HEK293 (cell line): Measurements from ENCODE around the gene FADS2.

Experiments used
- CTCF ChIP-seq: fragments of 450-650 bp; formaldehyde crosslinking; IDR thresholded peaks from 2 replicates; pipeline ENCODE4 v1.5.1; 2016; ENCODE audit warnings: missing biosample characterization, missing genetic modification characterization
- IKZF3 ChIP-seq: fragments of 450-650 bp; IDR thresholded peaks from 2 replicates; pipeline ENCODE4 v1.5.0; 2018; ENCODE audit warnings: missing biosample characterization, mild to moderate bottlenecking, missing genetic modification characterization, moderate library complexity
- TCF7L2 ChIP-seq: IDR thresholded peaks from 2 replicates; pipeline ENCODE4 v1.6.1; 2011; ENCODE audit warnings: low read depth, mild to moderate bottlenecking, inconsistent platforms, low read length, moderate library complexity, borderline replicate concordance
- ZNF133 ChIP-seq: fragments of 450-650 bp; formaldehyde crosslinking; IDR thresholded peaks from 2 replicates; pipeline ENCODE4 v1.5.1; 2016; ENCODE audit warnings: missing biosample characterization, missing genetic modification characterization
- ZNF138 ChIP-seq: fragments of 450-650 bp; formaldehyde crosslinking; IDR thresholded peaks from 2 replicates; pipeline ENCODE4 v1.5.1; 2016; ENCODE audit warnings: missing biosample characterization, missing genetic modification characterization, borderline replicate concordance
- ZNF157 ChIP-seq: fragments of 450-650 bp; formaldehyde crosslinking; IDR thresholded peaks from 2 replicates; pipeline ENCODE4 v1.5.1; 2016; ENCODE audit warnings: missing biosample characterization, missing genetic modification characterization
- ZNF24 ChIP-seq: fragments of 450-650 bp; formaldehyde crosslinking; IDR thresholded peaks from 2 replicates; pipeline ENCODE4 v1.5.1; 2016; ENCODE audit warnings: missing biosample characterization, missing genetic modification characterization
- ZNF514 ChIP-seq: fragments of 450-650 bp; formaldehyde crosslinking; IDR thresholded peaks from 2 replicates; pipeline ENCODE4 v1.5.1; 2016; ENCODE audit warnings: missing biosample characterization, missing genetic modification characterization
- ZNF548 ChIP-seq: fragments of 450-650 bp; formaldehyde crosslinking; IDR thresholded peaks from 2 replicates; pipeline ENCODE4 v1.5.1; 2016; ENCODE audit warnings: missing biosample characterization, missing genetic modification characterization
- ZNF555 ChIP-seq: fragments of 450-650 bp; formaldehyde crosslinking; conservative IDR thresholded peaks from 2 replicates; pipeline ENCODE4 v1.5.1; 2017; ENCODE audit warnings: missing biosample characterization, mild to moderate bottlenecking, missing genetic modification characterization, inconsistent platforms
- ZNF571 ChIP-seq: fragments of 450-650 bp; formaldehyde crosslinking; IDR thresholded peaks from 2 replicates; pipeline ENCODE4 v1.5.0; 2017; ENCODE audit warnings: missing biosample characterization, missing genetic modification characterization
- ZNF830 ChIP-seq: fragments of 450-650 bp; IDR thresholded peaks from 2 replicates; pipeline ENCODE4 v1.5.0; 2018; ENCODE audit warnings: missing biosample characterization, missing genetic modification characterization, low read depth, mild to moderate bottlenecking, moderate library complexity

GRCh38 chr11:61854966-61855714 is 27.0 kb downstream of the FADS2 start:
- TF ChIP-seq ZNF133 (tag by site-specific recombination): no peak
- TF ChIP-seq ZNF555: no peak
- TF ChIP-seq ZNF138 (tag by site-specific recombination): no peak
- TF ChIP-seq CTCF (tag by site-specific recombination): no peak
- TF ChIP-seq ZNF24 (tag by site-specific recombination): no peak
- TF ChIP-seq ZNF548 (tag by site-specific recombination): no peak
- no peak for TF ChIP-seq IKZF3 (tag by site-specific recombination)
- TF ChIP-seq ZNF157 (tag by site-specific recombination): no peak
- TF ChIP-seq TCF7L2: no peak
- no peak for TF ChIP-seq ZNF830 (tag by site-specific recombination)
- TF ChIP-seq ZNF514 (tag by site-specific recombination): no peak
- no peak for TF ChIP-seq ZNF571
